Measurements from ENCODE around the gene MAP3K4. TPM values are rescaled to one million over a fixed set of nuclear protein-coding genes. Genes with fewer than 3 reads are reported as not detected.
"Not testable (repeated sequence)": the region's sequence is repeated elsewhere in the genome, so short reads cannot be mapped to it uniquely, and the experiment has no call there.

Gene MAP3K4
- total RNA-seq, 1 experiment from 2014 or later = 54.3 TPM

- no peak for TF ChIP-seq CTCF (conservative IDR thresholded peaks at IDR 0.05)
- H3K27me3 ChIP-seq (ENCODE audit: insufficient read depth, low read length) = no peaks in the 10 kb centered on the region
- no peak overlapping the region for H3K9ac ChIP-seq (ENCODE audit: extremely low read depth, insufficient read length, low read length)
- peaks cover 32% of the 10 kb centered on the region in 2 experiments for H3K9me3 Mint-ChIP-seq
- H3K4me1 ChIP-seq (ENCODE audit: insufficient read depth, low read length) = no peaks in the 10 kb centered on the region
- no peak overlapping the region for H2AFZ ChIP-seq (ENCODE audit: low read length)
- H2BK12ac ChIP-seq (ENCODE audit: insufficient read length, low read depth, low read length) = no peak overlapping the region
- H2BK120ac ChIP-seq (ENCODE audit: low read depth, low read length, poor library complexity, severe bottlenecking) = no peak overlapping the region
- no peak overlapping the region for H3K4me3 Mint-ChIP-seq
- H3K23me2 ChIP-seq (ENCODE audit: insufficient read length, low read depth, low read length, poor library complexity, severe bottlenecking) = no peaks in the 10 kb centered on the region
- H3K4me2 ChIP-seq (ENCODE audit: insufficient read depth, insufficient read length, low read length) = no peak overlapping the region
- H3K79me1 ChIP-seq (ENCODE audit: insufficient read depth, low read depth, low read length, poor library complexity, severe bottlenecking) = no peaks in the 10 kb centered on the region
- no peak overlapping the region for H3K14ac ChIP-seq (ENCODE audit: insufficient read depth, low read length)
- H2BK20ac ChIP-seq (ENCODE audit: low read depth, low read length, poor library complexity, severe bottlenecking) = no peak overlapping the region
- no peak overlapping the region for H3K23ac ChIP-seq (ENCODE audit: insufficient read length, low read depth, low read length)
- no peak overlapping the region for H3K18ac ChIP-seq (ENCODE audit: insufficient read length, low read depth, low read length)
- DNase-seq = no peak
- H3K27me3 Mint-ChIP-seq (ENCODE audit: low read depth) = peaks cover 2% of the 10 kb centered on the region; the same call in 1 of the 2 replicates
- H3K79me2 ChIP-seq (ENCODE audit: insufficient read depth, low read length) = no peaks in the 10 kb centered on the region
- no peak overlapping the region for H3K27ac ChIP-seq (ENCODE audit: insufficient read length, low read depth, low read length)
- peaks cover 17 to 20% of the 10 kb centered on the region in 2 experiments for H3K4me1 Mint-ChIP-seq
- H3T11ph ChIP-seq (ENCODE audit: low read length) = no peak overlapping the region
- H3K56ac ChIP-seq (ENCODE audit: insufficient read length, low read depth, low read length) = no peak overlapping the region
- H3K9me3 ChIP-seq (ENCODE audit: control insufficient read depth, low read depth, low read length) = no peaks in the 10 kb centered on the region
- no peak overlapping the region for H4K5ac ChIP-seq (ENCODE audit: insufficient read length, low read depth, low read length)
- H2BK15ac ChIP-seq (ENCODE audit: low read depth, low read length) = no peak overlapping the region
- no peak overlapping the region for H2BK5ac ChIP-seq (ENCODE audit: insufficient read length, low read length)
- H3K36me3 Mint-ChIP-seq (ENCODE audit: insufficient read depth in 1 of 3, low read depth in 3 of 3) = peaks cover 17 to 36% (median 22%) of the 10 kb centered on the region in 3 experiments
- no peaks in the 10 kb centered on the region for H4K20me1 ChIP-seq (ENCODE audit: control insufficient read depth, insufficient read depth, insufficient read length)
- WGBS (ENCODE audit: extremely low coverage, insufficient read length, low lambda C conversion rate) = no CpG with 5 or more reads among the region's 8 CpGs
- no peak overlapping the region for H4K91ac ChIP-seq (ENCODE audit: insufficient read length, low read depth, low read length)
- no peak overlapping the region for H3K4ac ChIP-seq (ENCODE audit: low read depth, low read length)
- no peak overlapping the region for H3K27ac Mint-ChIP-seq
- H4K8ac ChIP-seq (replicated peaks; ENCODE audit: insufficient read length, low read depth, low read length) = no peak overlapping the region
- no peak overlapping the region for H2AK5ac ChIP-seq (ENCODE audit: insufficient read length, low read length)
Observed at GRCh38 chr6:160979061-160979708, 12.4 kb upstream of the MAP3K4 start.

GRCh38 chr6:160983377-160983948, 8.1 kb upstream of the MAP3K4 start:
- H3K27ac ChIP-seq (ENCODE audit: insufficient read length, low read depth, low read length); H3K27me3 ChIP-seq (ENCODE audit: insufficient read depth, low read length); H4K8ac ChIP-seq (replicated peaks; ENCODE audit: insufficient read length, low read depth, low read length); H3K23me2 ChIP-seq (ENCODE audit: insufficient read length, low read depth, low read length, poor library complexity, severe bottlenecking); H3T11ph ChIP-seq (ENCODE audit: low read length); H2BK5ac ChIP-seq (ENCODE audit: insufficient read length, low read length); H2BK15ac ChIP-seq (ENCODE audit: low read depth, low read length); H4K91ac ChIP-seq (ENCODE audit: insufficient read length, low read depth, low read length); H3K9ac ChIP-seq (ENCODE audit: extremely low read depth, insufficient read length, low read length); DNase-seq; H3K79me2 ChIP-seq (ENCODE audit: insufficient read depth, low read length); H3K4me1 ChIP-seq (ENCODE audit: insufficient read depth, low read length); H2AFZ ChIP-seq (ENCODE audit: low read length); H4K5ac ChIP-seq (ENCODE audit: insufficient read length, low read depth, low read length); H2BK20ac ChIP-seq (ENCODE audit: low read depth, low read length, poor library complexity, severe bottlenecking); H3K4me1 Mint-ChIP-seq; H2BK120ac ChIP-seq (ENCODE audit: low read depth, low read length, poor library complexity, severe bottlenecking); H3K4ac ChIP-seq (ENCODE audit: low read depth, low read length); H3K79me1 ChIP-seq (ENCODE audit: insufficient read depth, low read depth, low read length, poor library complexity, severe bottlenecking); H2BK12ac ChIP-seq (ENCODE audit: insufficient read length, low read depth, low read length); H4K20me1 ChIP-seq (ENCODE audit: control insufficient read depth, insufficient read depth, insufficient read length); H3K27ac Mint-ChIP-seq; H3K23ac ChIP-seq (ENCODE audit: insufficient read length, low read depth, low read length); H3K4me2 ChIP-seq (ENCODE audit: insufficient read depth, insufficient read length, low read length); H3K27me3 Mint-ChIP-seq (ENCODE audit: low read depth); H3K9me3 ChIP-seq (ENCODE audit: control insufficient read depth, low read depth, low read length); H3K4me3 Mint-ChIP-seq; H2AK5ac ChIP-seq (ENCODE audit: insufficient read length, low read length); H3K56ac ChIP-seq (ENCODE audit: insufficient read length, low read depth, low read length); H3K18ac ChIP-seq (ENCODE audit: insufficient read length, low read depth, low read length); H3K14ac ChIP-seq (ENCODE audit: insufficient read depth, low read length): not testable (repeated sequence)
- peaks cover 16 to 36% (median 20%) of the 10 kb centered on the region in 3 experiments for H3K36me3 Mint-ChIP-seq (ENCODE audit: insufficient read depth in 1 of 3, low read depth in 3 of 3)
- H3K9me3 Mint-ChIP-seq = peaks cover 34 to 46% of the 10 kb centered on the region in 2 experiments
- no CpG with 5 or more reads among the region's 3 CpGs for WGBS (ENCODE audit: extremely low coverage, insufficient read length, low lambda C conversion rate)
